CD4-positive, alpha-beta memory T cell (primary cell): ENCODE results near the gene SCFD2. TPM values are rescaled to one million over a fixed set of nuclear protein-coding genes. Genes with fewer than 3 reads are reported as not detected.
A peak's percentile ranks its signal among the peaks of the same experiment; 100 is the strongest.

Source experiments
- CTCF ChIA-PET: fragments of 350-600 bp; sonication (Branson Sonifier 250); formaldehyde crosslinking; loops from one replicate; lab custom pipeline; 2021; ENCODE audit warnings: inconsistent platforms; ENCODE audit not compliant: partially characterized antibody; lab: Charles Lee
- POLR2A ChIA-PET: fragments of 350-600 bp; sonication (Branson Sonifier 250); formaldehyde crosslinking; loops from one replicate; lab custom pipeline; 2021; ENCODE audit not compliant: partially characterized antibody; lab: Charles Lee
- DNase-seq, 5 donors: peaks; one replicate each; pipeline versions ENCODE4 v3.0.0 to v3.0.0-alpha.2; 2020 to 2022; ENCODE audit warnings: mixed read lengths in 1 of 5
- H3K27ac ChIP-seq: one replicate; pipeline ENCODE4 v1.7.0; 2013; ENCODE audit warnings: low read depth, low read length
- H3K27me3 ChIP-seq: 2 replicates; pipeline ENCODE4 v1.7.0; 2013; ENCODE audit warnings: mild to moderate bottlenecking, low read length, moderate library complexity; ENCODE audit not compliant: insufficient read depth
- H3K36me3 ChIP-seq: 2 replicates; pipeline ENCODE4 v1.7.0; 2013; ENCODE audit warnings: mild to moderate bottlenecking, low read length, moderate library complexity; ENCODE audit not compliant: insufficient read depth
- H3K4me1 ChIP-seq: 2 replicates; pipeline ENCODE4 v1.7.0; 2013; ENCODE audit warnings: mild to moderate bottlenecking, low read length, moderate library complexity; ENCODE audit not compliant: insufficient read depth
- H3K4me3 ChIP-seq, 2 donors: one replicate each; pipeline ENCODE4 v1.7.0; 2013; ENCODE audit warnings: low read length in 2 of 2, mild to moderate bottlenecking in 1 of 2
- H3K9me3 ChIP-seq, 2 donors: one replicate each; pipeline ENCODE4 v1.7.0; 2013; ENCODE audit warnings: low read length in 2 of 2, control low read depth in 1 of 2; ENCODE audit not compliant: control insufficient read depth in 1 of 2
- H3K27ac Mint-ChIP-seq, 7 donors: one replicate each; pipeline ENCODE4 v1.8.0; 2020 to 2021; ENCODE audit warnings: mixed read lengths in 7 of 7, mild to moderate bottlenecking in 6 of 7, inconsistent platforms in 3 of 7, moderate library complexity in 3 of 7
- H3K27me3 Mint-ChIP-seq, 2 donors: one replicate each; pipeline ENCODE4 v1.8.0; 2020 to 2021; ENCODE audit warnings: mixed read lengths in 2 of 2
- H3K36me3 Mint-ChIP-seq, 2 donors: one replicate each; pipeline ENCODE4 v1.8.0; 2020 to 2021; ENCODE audit warnings: mixed read lengths in 2 of 2, inconsistent platforms in 1 of 2, mild to moderate bottlenecking in 1 of 2
- H3K4me1 Mint-ChIP-seq, 4 donors: one replicate each; pipeline ENCODE4 v1.8.0; 2020 to 2021; ENCODE audit warnings: mixed read lengths in 4 of 4, mild to moderate bottlenecking in 1 of 4
- H3K4me3 Mint-ChIP-seq, 8 donors: one replicate each; pipeline ENCODE4 v1.8.0; 2020 to 2021; ENCODE audit warnings: mixed read lengths in 8 of 8, mild to moderate bottlenecking in 7 of 8, moderate library complexity in 6 of 8, inconsistent platforms in 3 of 8
- H3K9me3 Mint-ChIP-seq, 8 donors: one replicate each; pipeline ENCODE4 v1.8.0; 2020 to 2021; ENCODE audit warnings: mixed read lengths in 8 of 8, mild to moderate bottlenecking in 5 of 8, inconsistent platforms in 3 of 8, moderate library complexity in 1 of 8
- intact Hi-C: fragments of 100-400 bp; cut with micrococcal nuclease; formaldehyde crosslinking; loops from one replicate; pipeline ENCODE4 v1.15.1; 2023
- polyA plus RNA-seq, 2 donors: library from polyadenylated mRNA; unstranded; fragments of 300-500 nt; fragmentation: Illumina TruSeq; gene quantifications; one replicate each; pipeline ENCODE4 v1.2.3, GENCODE V29; 2021
- total RNA-seq, 2 experiments: library from RNA; stranded (reverse); gene quantifications; one replicate each; pipeline ENCODE4 v1.2.3, GENCODE V29; 2021

Gene SCFD2
- total and polyA plus RNA-seq, 4 experiments from 2014 or later = 12.4 to 21.2 (median 13.5) TPM

DNA sequence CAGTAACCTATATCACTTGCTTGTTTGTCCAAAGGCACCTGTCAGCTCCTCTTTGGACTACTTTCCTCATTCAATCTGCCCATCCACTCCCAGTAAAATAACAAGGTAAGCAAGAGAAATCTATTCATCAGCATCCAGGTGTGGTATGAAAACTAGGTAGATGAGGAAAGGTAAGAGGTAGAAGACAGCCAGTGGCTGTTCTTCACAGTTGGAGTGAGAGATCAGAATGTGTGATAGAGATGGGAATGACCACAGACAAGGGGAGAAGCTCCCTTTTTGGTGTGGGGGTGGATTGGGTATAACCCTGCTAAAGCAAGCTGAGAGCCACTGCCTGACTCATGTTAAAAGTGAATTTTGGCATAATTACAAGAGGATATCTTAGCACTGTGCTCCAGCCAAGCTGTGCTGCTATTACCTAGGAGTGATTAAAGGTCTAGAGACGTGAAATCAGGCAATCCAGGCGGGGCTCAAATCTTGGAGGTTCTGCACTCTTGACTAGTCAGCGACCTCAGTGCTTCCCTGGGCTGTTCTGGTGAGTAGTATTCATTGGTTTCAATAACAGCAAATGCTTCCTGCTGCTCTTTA is 531.8 kb downstream of the SCFD2 start:
- Histone ChIP-seq H3K27ac (no peak overlapping the region), H3K4me3 (no peak overlapping the region), H3K27me3 (no peaks in the 10 kb centered on the region), H3K4me1 (no peaks in the 10 kb centered on the region), H3K36me3 (no peaks in the 10 kb centered on the region), H3K9me3 (no peaks in the 10 kb centered on the region)
- Mint-ChIP-seq H3K36me3 (no peaks in the 10 kb centered on the region), H3K4me1 (no peaks in the 10 kb centered on the region), H3K9me3 (no peaks in the 10 kb centered on the region), H3K27ac (no peak overlapping the region), H3K4me3 (no peak overlapping the region), H3K27me3 (peaks cover 8 to 11% of the 10 kb centered on the region in 2 donors)
- DNase-seq = no peak
- POLR2A ChIA-PET = no interaction called here
- CTCF ChIA-PET = no interaction called here
- intact Hi-C loops = no loop called here

DNA sequence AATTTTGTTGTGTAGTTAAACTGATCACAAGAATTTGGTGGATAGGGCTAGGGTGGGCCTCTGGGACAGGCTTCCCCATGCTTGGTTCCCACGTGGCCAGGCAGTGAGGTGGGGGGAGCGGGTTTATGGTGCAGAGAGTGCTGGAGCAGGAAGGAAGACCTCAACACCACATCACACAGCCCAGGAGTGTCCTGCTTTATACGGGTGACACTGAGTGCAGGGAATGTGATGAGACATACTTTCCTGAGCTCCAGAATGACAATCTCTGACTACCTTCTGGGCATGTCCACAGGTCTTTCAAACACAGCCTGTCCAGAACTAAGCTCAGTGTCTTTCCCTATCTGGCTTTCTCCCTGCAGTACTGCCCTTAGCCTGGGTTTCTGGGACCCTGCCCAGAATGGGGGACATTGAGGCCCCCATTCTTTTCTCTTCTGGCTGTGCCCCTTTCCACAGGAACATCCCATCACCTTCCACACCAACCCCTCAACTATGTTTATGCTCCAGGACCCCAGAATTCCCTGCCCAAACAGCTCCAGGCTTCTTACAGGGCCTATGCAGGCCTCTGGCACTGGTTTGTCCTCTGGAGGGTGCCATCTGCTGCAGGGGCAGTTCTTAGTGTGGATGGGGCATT is 540.3 kb downstream of the SCFD2 start:
- Histone ChIP-seq H3K27ac (no peak overlapping the region), H3K27me3 (no peaks in the 10 kb centered on the region), H3K9me3 (no peaks in the 10 kb centered on the region), H3K36me3 (no peaks in the 10 kb centered on the region), H3K4me3 (no peak overlapping the region), H3K4me1 (peaks cover 16% of the 10 kb centered on the region)
- H3K9me3 Mint-ChIP-seq = peaks cover 0 to 2% (median 0%) of the 10 kb centered on the region in 8 donors
- H3K36me3 Mint-ChIP-seq = no peaks in the 10 kb centered on the region
- ChIA-PET CTCF (interaction anchor here (0.6 kb wide), 1 partner anchor 191 kb away, joined by 3 read pairs; no protein-coding TSS in a partner anchor), POLR2A (no interaction called here)
- intact Hi-C loops = no loop called here
- peak overlapping the region in 3 of 8 donors; percentile 26 to 44 (median 44) for H3K4me3 Mint-ChIP-seq
- peak overlapping the region in 3 of 7 donors; percentile 55 to 72 (median 70) for H3K27ac Mint-ChIP-seq
- DNase-seq = no peak
- no peaks in the 10 kb centered on the region for H3K27me3 Mint-ChIP-seq
- peaks cover 11 to 40% (median 22%) of the 10 kb centered on the region in 4 donors for H3K4me1 Mint-ChIP-seq

DNA sequence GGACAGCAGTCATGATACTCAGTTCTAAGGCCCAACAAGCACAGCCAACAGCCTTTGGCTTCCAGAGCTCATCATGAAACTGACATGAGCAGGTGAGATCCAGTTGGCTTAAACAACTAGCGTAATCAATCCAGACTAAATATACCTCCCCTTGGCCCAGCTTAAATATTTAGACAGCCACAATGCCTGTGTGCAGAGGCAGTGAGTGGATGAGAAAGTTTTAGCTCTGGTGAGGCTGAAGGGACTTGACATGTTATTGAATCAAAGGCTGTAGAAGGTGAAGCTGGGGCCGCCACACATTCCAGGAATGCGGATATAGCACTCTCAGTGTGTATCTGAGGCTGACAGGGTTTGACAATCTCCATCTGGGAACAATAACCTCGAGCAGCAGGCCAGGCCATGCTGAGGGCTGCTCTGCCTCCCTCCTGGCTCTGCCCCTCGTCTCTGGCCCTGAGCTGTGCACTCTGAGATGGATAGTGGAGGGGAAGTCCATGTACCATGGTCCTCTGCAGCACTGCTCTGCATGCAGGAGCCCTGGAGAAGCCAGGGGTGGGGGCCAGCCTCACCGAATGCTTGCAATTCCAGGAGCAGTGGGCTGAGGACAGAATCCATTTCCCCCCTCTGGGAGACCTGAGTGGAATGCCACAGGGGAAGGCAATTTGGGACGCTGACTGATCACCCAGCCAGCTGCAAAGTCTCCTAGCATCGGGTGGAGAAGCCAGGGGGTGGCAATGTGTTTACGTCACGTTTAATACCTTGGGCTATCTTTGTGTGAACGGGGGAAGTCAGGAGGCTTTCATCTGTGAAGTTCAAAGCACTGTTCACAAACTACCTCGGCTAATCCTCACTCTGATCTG is 541.0 kb downstream of the SCFD2 start:
- Histone ChIP-seq H3K27ac (no peak overlapping the region), H3K4me1 (peaks cover 16% of the 10 kb centered on the region), H3K9me3 (no peaks in the 10 kb centered on the region), H3K27me3 (no peaks in the 10 kb centered on the region), H3K36me3 (no peaks in the 10 kb centered on the region), H3K4me3 (no peak overlapping the region)
- H3K36me3 Mint-ChIP-seq = no peaks in the 10 kb centered on the region
- H3K4me3 Mint-ChIP-seq = peak overlapping the region in 2 of 8 donors; percentile 4 to 44
- peak in 3 of 5 donors; percentile 8 to 16 (median 9) for DNase-seq
- intact Hi-C loops = no loop called here
- peak overlapping the region in 4 of 7 donors; percentile 35 to 72 (median 52) for H3K27ac Mint-ChIP-seq
- peaks cover 0 to 2% (median 0%) of the 10 kb centered on the region in 8 donors for H3K9me3 Mint-ChIP-seq
- CTCF ChIA-PET = no interaction called here
- H3K27me3 Mint-ChIP-seq = no peaks in the 10 kb centered on the region
- POLR2A ChIA-PET = no interaction called here
- peaks cover 11 to 40% (median 22%) of the 10 kb centered on the region in 4 donors for H3K4me1 Mint-ChIP-seq

DNA sequence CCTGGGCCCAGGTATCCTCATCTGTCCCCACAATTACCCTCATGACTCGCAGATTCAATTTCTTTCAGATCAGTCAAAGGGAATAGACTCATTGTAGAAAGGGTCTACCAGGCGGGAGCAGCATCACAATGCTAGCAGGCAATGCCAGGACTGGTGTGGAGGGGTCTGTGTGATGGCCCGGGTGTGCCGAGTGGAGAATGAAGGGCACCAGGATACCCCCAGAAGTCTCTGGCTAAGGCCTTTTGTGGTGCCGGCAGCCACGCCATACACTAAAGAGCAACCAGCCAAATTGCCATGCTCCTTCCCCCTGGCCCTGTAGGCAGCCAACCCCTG is 541.6 kb downstream of the SCFD2 start:
- no peaks in the 10 kb centered on the region for H3K27me3 ChIP-seq
- intact Hi-C loops = no loop called here
- no peaks in the 10 kb centered on the region for H3K36me3 ChIP-seq
- H3K4me3 ChIP-seq = no peak overlapping the region
- peaks cover 16% of the 10 kb centered on the region for H3K4me1 ChIP-seq
- H3K36me3 Mint-ChIP-seq = no peaks in the 10 kb centered on the region
- no peak overlapping the region for H3K4me3 Mint-ChIP-seq
- ChIA-PET CTCF (no interaction called here), POLR2A (no interaction called here)
- H3K27ac ChIP-seq = no peak overlapping the region
- no peak for DNase-seq
- no peak overlapping the region for H3K27ac Mint-ChIP-seq
- peaks cover 11 to 40% (median 22%) of the 10 kb centered on the region in 4 donors for H3K4me1 Mint-ChIP-seq
- H3K9me3 ChIP-seq = no peaks in the 10 kb centered on the region
- H3K27me3 Mint-ChIP-seq = no peaks in the 10 kb centered on the region
- H3K9me3 Mint-ChIP-seq = peaks cover 0 to 2% (median 0%) of the 10 kb centered on the region in 8 donors

DNA sequence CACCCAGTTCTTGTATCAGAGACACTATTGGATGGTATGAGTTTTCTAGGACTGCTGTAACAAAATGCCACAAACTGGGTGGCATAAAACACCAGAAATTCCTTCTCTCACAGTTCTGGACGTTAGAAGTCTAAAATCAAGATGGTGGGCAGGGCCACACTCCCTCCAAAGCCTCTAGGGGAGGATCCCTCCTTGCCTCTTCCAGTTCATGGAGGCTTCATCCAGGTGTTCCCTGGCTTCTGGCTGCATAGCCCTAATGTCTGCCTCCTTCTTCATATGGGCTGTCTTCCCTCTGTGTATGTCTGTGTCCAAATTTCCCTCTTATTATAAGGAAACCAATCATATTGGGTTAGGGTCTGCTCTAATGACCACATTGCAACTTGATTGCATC is 542.2 kb downstream of the SCFD2 start:
- Histone ChIP-seq H3K27ac (no peak overlapping the region), H3K36me3 (no peaks in the 10 kb centered on the region), H3K27me3 (no peaks in the 10 kb centered on the region), H3K4me3 (no peak overlapping the region), H3K4me1 (peaks cover 16% of the 10 kb centered on the region), H3K9me3 (no peaks in the 10 kb centered on the region)
- ChIA-PET POLR2A (no interaction called here), CTCF (no interaction called here)
- Mint-ChIP-seq H3K27me3 (no peaks in the 10 kb centered on the region), H3K4me1 (peaks cover 11 to 40% (median 22%) of the 10 kb centered on the region in 4 donors), H3K4me3 (no peak overlapping the region), H3K9me3 (peaks cover 0 to 2% (median 0%) of the 10 kb centered on the region in 8 donors), H3K27ac (no peak overlapping the region), H3K36me3 (no peaks in the 10 kb centered on the region)
- intact Hi-C loops = no loop called here
- no peak for DNase-seq

Other genes starting within 250 kb of the SCFD2 start
- gene FIP1L1, start 11.6 kb upstream of the SCFD2 start, total RNA-seq = 10 to 100 TPM; 73.0 to 90.7 TPM
- gene FIP1L1, start 11.6 kb upstream of the SCFD2 start, polyA plus RNA-seq = 10 to 100 TPM; 63.9 to 68.1 TPM
- not detected for gene LNX1, start 225.4 kb upstream of the SCFD2 start, total RNA-seq
- under 1 TPM; 0.44 to 0.78 TPM for gene LNX1, start 225.4 kb upstream of the SCFD2 start, polyA plus RNA-seq